ENCODE data around the gene CLCNKB. TPM values are rescaled to one million over a fixed set of nuclear protein-coding genes. Genes with fewer than 3 reads are reported as not detected.

CLCNKB gene
- total RNA-seq, 1 experiment from 2014 or later: 0.81 TPM

- ATAC-seq (0 out of 2 replicates have a peak, but pooled peaks have one; percentile 13), DNase-seq (ENCODE audit: low read depth, low spot score) (no peak)
- Histone ChIP-seq H2AFZ (ENCODE audit: low read depth, low read length, poor library complexity, severe bottlenecking) (no peak overlapping the region), H3K27ac (ENCODE audit: low read depth, low read length) (no peak overlapping the region), H3K4me3 (replicated peaks in 1 of 2; ENCODE audit: low read depth in 1 of 2, low read length in 2 of 2) (no peak overlapping the region), H3K9me3 (ENCODE audit: control insufficient read depth in 1 of 2, insufficient read depth in 1 of 2, low read depth in 1 of 2, low read length in 2 of 2) (no peaks in the 10 kb centered on the region), H3K4me2 (ENCODE audit: low read length) (no peak overlapping the region), H3K79me2 (ENCODE audit: insufficient read depth, low read length) (no peaks in the 10 kb centered on the region), H3K27me3 (ENCODE audit: insufficient read depth, low read length) (no peaks in the 10 kb centered on the region), H3K4me1 (ENCODE audit: control insufficient read depth in 1 of 2, insufficient read depth in 2 of 2, low read length in 2 of 2) (peaks cover 2 to 9% of the 10 kb centered on the region in 2 experiments; a peak in 2 of 4 replicates), H3K9ac (ENCODE audit: low read length) (no peak overlapping the region), H3K9me2 (ENCODE audit: insufficient read depth) (no peaks in the 10 kb centered on the region), H3K36me3 (ENCODE audit: control insufficient read depth in 1 of 2, insufficient read depth in 2 of 2, low read length in 2 of 2) (no peaks in the 10 kb centered on the region), H4K20me1 (ENCODE audit: insufficient read depth) (no peaks in the 10 kb centered on the region)
- POLR2A ChIA-PET: no interaction called here
- TF ChIP-seq CEBPB (IDR thresholded peaks at IDR 0.05; ENCODE audit: low read depth): no peak
- TF ChIP-seq ZNF274 (IDR thresholded peaks at IDR 0.05; ENCODE audit: low read depth, low read length): no peak
- TF ChIP-seq ZFX (IDR thresholded peaks at IDR 0.05): no peak
- TF ChIP-seq, protein P1, sequence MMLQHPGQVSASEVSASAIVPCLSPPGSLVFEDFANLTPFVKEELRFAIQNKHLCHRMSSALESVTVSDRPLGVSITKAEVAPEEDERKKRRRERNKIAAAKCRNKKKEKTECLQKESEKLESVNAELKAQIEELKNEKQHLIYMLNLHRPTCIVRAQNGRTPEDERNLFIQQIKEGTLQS (IDR thresholded peaks at IDR 0.05): no peak
- TF ChIP-seq POLR2A (IDR thresholded peaks at IDR 0.05; ENCODE audit: borderline replicate concordance, extremely low read depth, insufficient read depth, insufficient read length): no peak
- TF ChIP-seq EGR1 (IDR thresholded peaks at IDR 0.05; ENCODE audit: low read depth): no peak
- intact Hi-C loops (cut with micrococcal nuclease): no loop called here
- BruUV-seq (replicated peaks): no TSS peak
- RAD21 ChIA-PET (ENCODE audit: low non-redundant PET in 1 of 2, low total read pairs in 2 of 2, uncharacterized antibody in 2 of 2, unreplicated experiment in 2 of 2): no interaction called here
- CTCF ChIA-PET: no interaction called here
These were observed 3.3 kb downstream of the CLCNKB start for GRCh38 chr1:16046842-16047241.

GRCh38 chr1:16047791-16048475, 4.4 kb downstream of the CLCNKB start:
- H3K79me2 ChIP-seq (ENCODE audit: insufficient read depth, low read length): no peaks in the 10 kb centered on the region
- DNase-seq (ENCODE audit: low read depth, low spot score) (no peak), ATAC-seq (peak; percentile 3; the same call in 1 of the 2 replicates)
- CTCF ChIA-PET: no interaction called here
- H3K4me3 ChIP-seq (replicated peaks in 1 of 2; ENCODE audit: low read depth in 1 of 2, low read length in 2 of 2): no peak overlapping the region
- H3K9me3 ChIP-seq (ENCODE audit: control insufficient read depth in 1 of 2, insufficient read depth in 1 of 2, low read depth in 1 of 2, low read length in 2 of 2): no peaks in the 10 kb centered on the region
- no peak overlapping the region for H2AFZ ChIP-seq (ENCODE audit: low read depth, low read length, poor library complexity, severe bottlenecking)
- RAD21 ChIA-PET (ENCODE audit: low non-redundant PET in 1 of 2, low total read pairs in 2 of 2, uncharacterized antibody in 2 of 2, unreplicated experiment in 2 of 2): no interaction called here
- intact Hi-C loops (cut with micrococcal nuclease): no loop called here
- no peaks in the 10 kb centered on the region for H4K20me1 ChIP-seq (ENCODE audit: insufficient read depth)
- H3K36me3 ChIP-seq (ENCODE audit: control insufficient read depth in 1 of 2, insufficient read depth in 2 of 2, low read length in 2 of 2): no peaks in the 10 kb centered on the region
- no TSS peak for BruUV-seq (replicated peaks)
- H3K27ac ChIP-seq (ENCODE audit: low read depth, low read length): no peak overlapping the region
- H3K27me3 ChIP-seq (ENCODE audit: insufficient read depth, low read length): no peaks in the 10 kb centered on the region
- POLR2A ChIA-PET: no interaction called here
- no peak overlapping the region for H3K9ac ChIP-seq (ENCODE audit: low read length)
- peaks cover 2 to 9% of the 10 kb centered on the region in 2 experiments; a peak in 2 of 4 replicates for H3K4me1 ChIP-seq (ENCODE audit: control insufficient read depth in 1 of 2, insufficient read depth in 2 of 2, low read length in 2 of 2)
- peak overlapping the region; percentile 74; the same call in 1 of the 2 replicates for H3K4me2 ChIP-seq (ENCODE audit: low read length)
- no peaks in the 10 kb centered on the region for H3K9me2 ChIP-seq (ENCODE audit: insufficient read depth)
- TF ChIP-seq, protein P2, sequence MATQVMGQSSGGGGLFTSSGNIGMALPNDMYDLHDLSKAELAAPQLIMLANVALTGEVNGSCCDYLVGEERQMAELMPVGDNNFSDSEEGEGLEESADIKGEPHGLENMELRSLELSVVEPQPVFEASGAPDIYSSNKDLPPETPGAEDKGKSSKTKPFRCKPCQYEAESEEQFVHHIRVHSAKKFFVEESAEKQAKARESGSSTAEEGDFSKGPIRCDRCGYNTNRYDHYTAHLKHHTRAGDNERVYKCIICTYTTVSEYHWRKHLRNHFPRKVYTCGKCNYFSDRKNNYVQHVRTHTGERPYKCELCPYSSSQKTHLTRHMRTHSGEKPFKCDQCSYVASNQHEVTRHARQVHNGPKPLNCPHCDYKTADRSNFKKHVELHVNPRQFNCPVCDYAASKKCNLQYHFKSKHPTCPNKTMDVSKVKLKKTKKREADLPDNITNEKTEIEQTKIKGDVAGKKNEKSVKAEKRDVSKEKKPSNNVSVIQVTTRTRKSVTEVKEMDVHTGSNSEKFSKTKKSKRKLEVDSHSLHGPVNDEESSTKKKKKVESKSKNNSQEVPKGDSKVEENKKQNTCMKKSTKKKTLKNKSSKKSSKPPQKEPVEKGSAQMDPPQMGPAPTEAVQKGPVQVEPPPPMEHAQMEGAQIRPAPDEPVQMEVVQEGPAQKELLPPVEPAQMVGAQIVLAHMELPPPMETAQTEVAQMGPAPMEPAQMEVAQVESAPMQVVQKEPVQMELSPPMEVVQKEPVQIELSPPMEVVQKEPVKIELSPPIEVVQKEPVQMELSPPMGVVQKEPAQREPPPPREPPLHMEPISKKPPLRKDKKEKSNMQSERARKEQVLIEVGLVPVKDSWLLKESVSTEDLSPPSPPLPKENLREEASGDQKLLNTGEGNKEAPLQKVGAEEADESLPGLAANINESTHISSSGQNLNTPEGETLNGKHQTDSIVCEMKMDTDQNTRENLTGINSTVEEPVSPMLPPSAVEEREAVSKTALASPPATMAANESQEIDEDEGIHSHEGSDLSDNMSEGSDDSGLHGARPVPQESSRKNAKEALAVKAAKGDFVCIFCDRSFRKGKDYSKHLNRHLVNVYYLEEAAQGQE (IDR thresholded peaks at IDR 0.05; ENCODE audit: low read depth): no peak
- TF ChIP-seq EGR1 (IDR thresholded peaks at IDR 0.05; ENCODE audit: low read depth) (no peak), RAD21 (IDR thresholded peaks at IDR 0.05; ENCODE audit: low read depth) (no peak), POLR2A (IDR thresholded peaks at IDR 0.05; ENCODE audit: borderline replicate concordance, extremely low read depth, insufficient read depth, insufficient read length) (no peak), JUND (IDR thresholded peaks at IDR 0.05) (no peak), SRF (IDR thresholded peaks at IDR 0.05; ENCODE audit: low read depth) (no peak), POLR2AphosphoS5 (IDR thresholded peaks at IDR 0.05; ENCODE audit: low read depth, low read length) (no peak), EZH2phosphoT487 (IDR thresholded peaks at IDR 0.05; ENCODE audit: borderline replicate concordance) (no peak), CEBPB (IDR thresholded peaks at IDR 0.05; ENCODE audit: low read depth) (no peak), FOSL1 (IDR thresholded peaks at IDR 0.05; ENCODE audit: low read depth) (no peak)
- TF ChIP-seq, protein P1 (IDR thresholded peaks at IDR 0.05): no peak
- TF ChIP-seq, protein P3, sequence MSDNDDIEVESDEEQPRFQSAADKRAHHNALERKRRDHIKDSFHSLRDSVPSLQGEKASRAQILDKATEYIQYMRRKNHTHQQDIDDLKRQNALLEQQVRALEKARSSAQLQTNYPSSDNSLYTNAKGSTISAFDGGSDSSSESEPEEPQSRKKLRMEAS (IDR thresholded peaks at IDR 0.05): no peak

Measured in HCT116 (cell line).